IMR-90 (cell line): Measurements from ENCODE around the gene PNP. TPM values are rescaled to one million over a fixed set of nuclear protein-coding genes. Genes with fewer than 3 reads are reported as not detected.

Source experiments
- ATAC-seq: fragments of 200-7000 bp; cut with Tn5 transposase; 2 replicates; pipeline ENCODE4 v1.9.1; 2020; ENCODE audit warnings: low read depth, mild to moderate bottlenecking, moderate library complexity
- BruUV-seq: library from RNA; stranded (reverse); fragments of 400-500 nt; replicated peaks from 2 replicates; lab custom pipeline; 2021; lab: Mats Ljungman, UMichigan
- CTCF ChIA-PET: fragments of 300-600 bp; formaldehyde crosslinking; extraction: SDS; loops from one replicate; lab custom pipeline; 2021; ENCODE audit warnings: antibody characterized with exemption; lab: Yijun Ruan, JAX
- POLR2A ChIA-PET: fragments of 300-600 bp; sonication (Branson Sonifier 250); formaldehyde crosslinking; loops from one replicate; lab custom pipeline; 2022; ENCODE audit warnings: antibody characterized with exemption; ENCODE audit not compliant: unreplicated experiment; lab: Charles Lee
- DNase-seq: peaks from one replicate; pipeline ENCODE4 v3.0.0; 2013
- H2AFZ ChIP-seq: replicated peaks from 2 replicates; pipeline ENCODE3; 2013; ENCODE audit warnings: low read length, mild to moderate bottlenecking; ENCODE audit not compliant: poor library complexity
- H2AK5ac ChIP-seq: 2 replicates; pipeline ENCODE4 v1.6.1; 2013; ENCODE audit warnings: low read depth, low read length, inconsistent platforms
- H2AK9ac ChIP-seq: replicated peaks from 2 replicates; pipeline ENCODE3; 2013; ENCODE audit warnings: mild to moderate bottlenecking, low read depth, low read length, moderate library complexity; ENCODE audit not compliant: poor library complexity
- H2BK120ac ChIP-seq: 2 replicates; pipeline ENCODE4 v1.6.1; 2013; ENCODE audit warnings: low read depth, low read length, inconsistent platforms
- H2BK15ac ChIP-seq: 3 replicates; pipeline ENCODE4 v1.6.1; 2013; ENCODE audit warnings: low read depth, low read length, inconsistent platforms
- H2BK20ac ChIP-seq: 2 replicates; pipeline ENCODE4 v1.6.1; 2013; ENCODE audit warnings: low read depth, mild to moderate bottlenecking, inconsistent platforms, low read length, moderate library complexity
- H2BK5ac ChIP-seq: 2 replicates; pipeline ENCODE4 v1.6.1; 2013; ENCODE audit warnings: mild to moderate bottlenecking, low read depth, low read length, inconsistent platforms; ENCODE audit not compliant: poor library complexity, severe bottlenecking
- H3K14ac ChIP-seq: replicated peaks from 2 replicates; pipeline ENCODE4 v1.6.1; 2013; ENCODE audit warnings: low read depth, low read length, inconsistent platforms
- H3K18ac ChIP-seq: 2 replicates; pipeline ENCODE4 v1.6.1; 2013; ENCODE audit warnings: low read depth, low read length, control low read depth
- H3K23ac ChIP-seq: 2 replicates; pipeline ENCODE4 v1.6.1; 2013; ENCODE audit warnings: low read depth, low read length, inconsistent platforms
- H3K27ac ChIP-seq: 2 replicates; pipeline ENCODE4 v1.5.1; 2013; ENCODE audit warnings: mild to moderate bottlenecking, control low read depth, low read length; ENCODE audit not compliant: insufficient read depth
- H3K27me3 ChIP-seq: 2 replicates; pipeline ENCODE4 v1.6.1; 2013; ENCODE audit warnings: low read length; ENCODE audit not compliant: control insufficient read depth, insufficient read depth
- H3K36me3 ChIP-seq: 2 replicates; pipeline ENCODE4 v1.6.1; 2013; ENCODE audit warnings: low read length, mixed read lengths; ENCODE audit not compliant: control insufficient read depth, insufficient read depth
- H3K4ac ChIP-seq: 2 replicates; pipeline ENCODE4 v1.6.1; 2013; ENCODE audit warnings: low read depth, low read length, inconsistent platforms
- H3K4me1 ChIP-seq: 2 replicates; pipeline ENCODE4 v1.6.1; 2013; ENCODE audit warnings: low read length, mixed read lengths; ENCODE audit not compliant: control insufficient read depth, insufficient read depth
- H3K4me2 ChIP-seq: 2 replicates; pipeline ENCODE4 v1.6.1; 2013; ENCODE audit warnings: low read depth, mild to moderate bottlenecking, control low read depth, low read length, moderate library complexity
- H3K4me3 ChIP-seq: 2 replicates; pipeline ENCODE4 v1.5.1; 2013; ENCODE audit warnings: low read depth, mild to moderate bottlenecking, control low read depth, low read length, moderate library complexity; ENCODE audit not compliant: insufficient read depth
- H3K56ac ChIP-seq: 2 replicates; pipeline ENCODE4 v1.6.1; 2013; ENCODE audit warnings: low read length, inconsistent platforms; ENCODE audit not compliant: insufficient read depth; ENCODE audit errors: extremely low read depth
- H3K79me1 ChIP-seq, 2 experiments: 2 replicates each; pipeline ENCODE4 v1.6.1; 2013; ENCODE audit warnings: low read length in 2 of 2, inconsistent platforms in 1 of 2, low read depth in 1 of 2
- H3K9ac ChIP-seq: 2 replicates; pipeline ENCODE4 v1.6.1; 2013; ENCODE audit warnings: low read depth, low read length, control low read depth
- H3K9me1 ChIP-seq: 2 replicates; pipeline ENCODE4 v1.6.1; 2013; ENCODE audit warnings: low read length, inconsistent platforms; ENCODE audit not compliant: insufficient read depth
- H3K9me3 ChIP-seq: 2 replicates; pipeline ENCODE4 v1.6.1; 2013; ENCODE audit warnings: low read length; ENCODE audit not compliant: control insufficient read depth, insufficient read depth
- H4K20me1 ChIP-seq: 2 replicates; pipeline ENCODE4 v1.6.1; 2013; ENCODE audit warnings: low read length, inconsistent platforms; ENCODE audit not compliant: insufficient read depth
- H4K5ac ChIP-seq: 2 replicates; pipeline ENCODE4 v1.6.1; 2013; ENCODE audit warnings: mild to moderate bottlenecking, low read depth, low read length, control low read depth
- H4K8ac ChIP-seq, 2 experiments: 2 replicates each; pipeline ENCODE4 v1.6.1; 2013; ENCODE audit warnings: low read depth in 2 of 2, low read length in 2 of 2, control low read depth in 1 of 2, inconsistent platforms in 1 of 2
- H4K91ac ChIP-seq: 2 replicates; pipeline ENCODE4 v1.6.1; 2013; ENCODE audit warnings: low read depth, low read length, inconsistent platforms; ENCODE audit not compliant: insufficient read depth
- BHLHE40 ChIP-seq: fragments of 150-350 bp; IDR thresholded peaks from 2 replicates; pipeline ENCODE4 v1.6.1; 2016; ENCODE audit warnings: mild to moderate bottlenecking, low read depth, low read length
- CEBPB ChIP-seq: IDR thresholded peaks from 2 replicates; pipeline ENCODE4 v1.6.1; 2012; ENCODE audit warnings: low read depth, low read length, improper control_type of control experiment
- CHD1 ChIP-seq: IDR thresholded peaks from 2 replicates; pipeline ENCODE4 v1.6.1; 2012; ENCODE audit warnings: low read depth, low read length, improper control_type of control experiment
- CTCF ChIP-seq: conservative IDR thresholded peaks from 2 replicates; pipeline ENCODE4 v1.5.1; 2012; ENCODE audit warnings: mild to moderate bottlenecking, low read depth, low read length, improper control_type of control experiment
- ELK1 ChIP-seq: fragments of 150-350 bp; IDR thresholded peaks from 2 replicates; pipeline ENCODE4 v1.6.1; 2016; ENCODE audit warnings: low read depth, mild to moderate bottlenecking, low read length, moderate library complexity, borderline replicate concordance
- FOS ChIP-seq: fragments of 150-350 bp; IDR thresholded peaks from 2 replicates; pipeline ENCODE4 v1.6.1; 2016; ENCODE audit warnings: low read depth, low read length
- MAFK ChIP-seq: IDR thresholded peaks from 2 replicates; pipeline ENCODE4 v1.6.1; 2012; ENCODE audit warnings: low read depth, low read length, improper control_type of control experiment
- MAZ ChIP-seq: IDR thresholded peaks from 2 replicates; pipeline ENCODE4 v1.6.1; 2012; ENCODE audit warnings: low read depth, mild to moderate bottlenecking, low read length, improper control_type of control experiment, moderate library complexity, borderline replicate concordance
- MXI1 ChIP-seq: IDR thresholded peaks from 2 replicates; pipeline ENCODE4 v1.6.1; 2012; ENCODE audit warnings: low read depth, mild to moderate bottlenecking, low read length, moderate library complexity, borderline replicate concordance
- NFE2L2 ChIP-seq: fragments of 150-350 bp; IDR thresholded peaks from 2 replicates; pipeline ENCODE4 v1.6.1; 2016; ENCODE audit warnings: low read depth, mild to moderate bottlenecking, low read length
- POLR2A ChIP-seq: IDR thresholded peaks from 2 replicates; pipeline ENCODE4 v1.6.1; 2012; ENCODE audit warnings: mild to moderate bottlenecking, low read depth, low read length
- RAD21 ChIP-seq: IDR thresholded peaks from 2 replicates; pipeline ENCODE4 v1.6.1; 2012; ENCODE audit warnings: low read length, improper control_type of control experiment
- RCOR1 ChIP-seq: IDR thresholded peaks from 2 replicates; pipeline ENCODE4 v1.6.1; 2012; ENCODE audit warnings: mild to moderate bottlenecking, low read length, improper control_type of control experiment; ENCODE audit not compliant: insufficient replicate concordance
- RFX5 ChIP-seq: IDR thresholded peaks from 2 replicates; pipeline ENCODE4 v1.8.0; 2012; ENCODE audit warnings: low read depth, mild to moderate bottlenecking, low read length, moderate library complexity
- SMC3 ChIP-seq: fragments of 150-350 bp; IDR thresholded peaks from 2 replicates; pipeline ENCODE4 v1.6.1; 2016; ENCODE audit warnings: low read depth, mild to moderate bottlenecking, antibody characterized with exemption, low read length, moderate library complexity
- USF2 ChIP-seq: fragments of 150-350 bp; IDR thresholded peaks from 2 replicates; pipeline ENCODE4 v1.6.1; 2017; ENCODE audit warnings: mild to moderate bottlenecking, antibody characterized with exemption, low read length, low read depth
- WGBS, 2 experiments: methylation state at CpG; one replicate each; pipeline versions ENCODE4 v1.1.5 to v1.1.7; 2013; ENCODE audit warnings: missing lambda C conversion rate in 2 of 2; ENCODE audit not compliant: insufficient read length in 1 of 2; ENCODE audit errors: extremely low coverage in 2 of 2; 5-methylcytosine and 5-hydroxymethylcytosine counted together
- dilution Hi-C: fragments of 300-500 bp; cut with HindIII; formaldehyde crosslinking; loops from one replicate; pipeline ENCODE4 v1.14.3; 2018; ENCODE audit warnings: low sequenced_read_pairs; ENCODE audit not compliant: unreplicated experiment
- in situ Hi-C: fragments of 300-500 bp; cut with MboI; formaldehyde crosslinking; loops from 3 replicates; pipeline ENCODE4 v1.14.3; 2019; ENCODE audit warnings: low sequenced_read_pairs, inconsistent platforms, mixed read lengths
- intact Hi-C: fragments of 100-400 bp; cut with micrococcal nuclease; formaldehyde crosslinking; loops from 2 replicates; pipeline ENCODE4 v1.10.0; 2022
- polyA plus RNA-seq, 3 experiments: library from polyadenylated mRNA; depleted of rRNA; stranded (reverse); fragments of >200 nt; gene quantifications; 2 replicates each; pipeline ENCODE4 v1.2.3, GENCODE V29; 2012; ENCODE audit warnings: low replicate concordance in 1 of 3
- total RNA-seq: library from RNA; depleted of rRNA; stranded (reverse); fragments of >200 nt; gene quantifications from 2 replicates; pipeline ENCODE4 v1.2.3, GENCODE V29; 2012

The PNP gene
- total and polyA plus RNA-seq, 2 of the 4 experiments (the other 2 are of a cell fraction) = 53.4 to 68.8 TPM

- no peak overlapping the region for H3K56ac ChIP-seq
- no peak overlapping the region for H2AFZ ChIP-seq
- H2AK9ac ChIP-seq = no peak overlapping the region
- POLR2A ChIA-PET = no interaction called here
- BruUV-seq = no TSS peak
- 67% methylated on average over 1 of the region's 5 CpGs; no CpG with 5 or more reads in 1 of the 2 experiments for WGBS, 2 experiments
- no peak overlapping the region for H2BK5ac ChIP-seq
- H3K4me2 ChIP-seq = no peak overlapping the region
- no peak overlapping the region for H3K4me3 ChIP-seq
- H3K4ac ChIP-seq = no peak overlapping the region
- H3K79me1 ChIP-seq = no peaks in the 10 kb centered on the region
- CTCF ChIA-PET = no interaction called here
- H2BK120ac ChIP-seq = no peak overlapping the region
- no peaks in the 10 kb centered on the region for H3K27me3 ChIP-seq
- no peaks in the 10 kb centered on the region for H4K20me1 ChIP-seq
- no peak overlapping the region for H2AK5ac ChIP-seq
- no peak overlapping the region for H3K14ac ChIP-seq
- no peak overlapping the region for H4K5ac ChIP-seq
- intact Hi-C loops = no loop called here
- H4K91ac ChIP-seq = no peak overlapping the region
- dilution Hi-C loops = no loop called here
- H3K23ac ChIP-seq = no peak overlapping the region
- H3K9me1 ChIP-seq = no peaks in the 10 kb centered on the region
- H3K4me1 ChIP-seq = no peaks in the 10 kb centered on the region
- DNase-seq (no peak), ATAC-seq (no peak)
- H3K9me3 ChIP-seq = no peaks in the 10 kb centered on the region
- H3K18ac ChIP-seq = no peak overlapping the region
- H3K27ac ChIP-seq = no peak overlapping the region
- no peak overlapping the region for H2BK20ac ChIP-seq
- H2BK15ac ChIP-seq = no peak overlapping the region
- in situ Hi-C loops = no loop called here
- no peaks in the 10 kb centered on the region for H3K36me3 ChIP-seq
- H3K9ac ChIP-seq = no peak overlapping the region
- TF ChIP-seq CEBPB (no peak), CHD1 (no peak), ELK1 (no peak), RCOR1 (no peak), FOS (no peak), CTCF (no peak), POLR2A (no peak), RAD21 (no peak), RFX5 (no peak), MAFK (no peak), NFE2L2 (no peak), USF2 (no peak), MAZ (no peak), BHLHE40 (no peak), SMC3 (no peak), MXI1 (no peak)
- no peak overlapping the region for H4K8ac ChIP-seq
Measured at GRCh38 chr14:20499881-20500280, 30.7 kb downstream of the PNP start.
